CD4-positive, CD25-positive, alpha-beta regulatory T cell (primary cell): ENCODE data around the gene SNX8. TPM values are rescaled to one million over a fixed set of nuclear protein-coding genes. Genes with fewer than 3 reads are reported as not detected.

Source experiments
- ATAC-seq, 2 donors: fragments of 150-1000 bp; cut with Tn5 transposase; one replicate each; pipeline ENCODE4 v1.10.0; 2021; ENCODE audit warnings: low read depth in 2 of 2, moderate number of reproducible peaks in 2 of 2, moderate library complexity in 1 of 2
- DNase-seq, 3 donors: peaks; one replicate each; pipeline versions ENCODE4 v3.0.0 to v3.0.0-alpha.2; 2012 to 2022; ENCODE audit warnings: mixed read lengths in 1 of 3
- H3K27ac ChIP-seq: one replicate; pipeline ENCODE4 v1.7.0; 2013; ENCODE audit warnings: mild to moderate bottlenecking, low read length; ENCODE audit not compliant: insufficient read depth, poor library complexity, severe bottlenecking
- H3K27me3 ChIP-seq: one replicate; pipeline ENCODE4 v1.7.0; 2013; ENCODE audit warnings: low read length; ENCODE audit not compliant: control insufficient read depth, insufficient read depth
- H3K36me3 ChIP-seq: one replicate; pipeline ENCODE4 v1.7.0; 2013; ENCODE audit warnings: mild to moderate bottlenecking, low read length, moderate library complexity; ENCODE audit not compliant: control insufficient read depth, insufficient read depth
- H3K4me1 ChIP-seq: 2 replicates; pipeline ENCODE4 v1.7.0; 2013; ENCODE audit warnings: mild to moderate bottlenecking, low read length; ENCODE audit not compliant: insufficient read depth, control insufficient read depth, poor library complexity, severe bottlenecking
- H3K4me3 ChIP-seq: one replicate; pipeline ENCODE4 v1.7.0; 2013; ENCODE audit warnings: low read depth, mild to moderate bottlenecking, low read length, moderate library complexity
- H3K9me3 ChIP-seq, 2 experiments: 1 replicate in 1 of 2; 2 replicates in 1 of 2; pipeline ENCODE4 v1.7.0; 2013; ENCODE audit warnings: low read length in 2 of 2, mild to moderate bottlenecking in 1 of 2, moderate library complexity in 1 of 2; ENCODE audit not compliant: control insufficient read depth in 2 of 2
- H3K27ac Mint-ChIP-seq, 3 donors: one replicate each; pipeline ENCODE4 v1.8.0; 2020 to 2022; ENCODE audit warnings: mild to moderate bottlenecking in 3 of 3, mixed read lengths in 3 of 3, moderate library complexity in 2 of 3
- H3K27me3 Mint-ChIP-seq: one replicate; pipeline ENCODE4 v1.8.0; 2022; ENCODE audit warnings: mild to moderate bottlenecking, mixed read lengths
- H3K36me3 Mint-ChIP-seq: one replicate; pipeline ENCODE4 v1.8.0; 2020; ENCODE audit warnings: mixed read lengths
- H3K4me1 Mint-ChIP-seq, 4 donors: one replicate each; pipeline ENCODE4 v1.8.0; 2020 to 2022; ENCODE audit warnings: mixed read lengths in 4 of 4, mild to moderate bottlenecking in 1 of 4
- H3K4me3 Mint-ChIP-seq, 4 donors: one replicate each; pipeline ENCODE4 v1.8.0; 2020 to 2022; ENCODE audit warnings: mild to moderate bottlenecking in 4 of 4, mixed read lengths in 4 of 4, moderate library complexity in 3 of 4
- H3K9me3 Mint-ChIP-seq, 7 donors: one replicate each; pipeline ENCODE4 v1.8.0; 2020 to 2022; ENCODE audit warnings: mixed read lengths in 7 of 7, mild to moderate bottlenecking in 3 of 7, moderate library complexity in 2 of 7
- polyA plus RNA-seq, 4 donors: library from polyadenylated mRNA; unstranded; fragments of 300-500 nt; fragmentation: Illumina TruSeq; gene quantifications; one replicate each; pipeline ENCODE4 v1.2.3, GENCODE V29; 2021
- total RNA-seq: library from RNA; stranded (reverse); gene quantifications from one replicate; pipeline ENCODE4 v1.2.3, GENCODE V29; 2022

Gene SNX8
- total and polyA plus RNA-seq, 5 donors from 2014 or later: 5.7 to 14.5 (median 9.5) TPM

DNA sequence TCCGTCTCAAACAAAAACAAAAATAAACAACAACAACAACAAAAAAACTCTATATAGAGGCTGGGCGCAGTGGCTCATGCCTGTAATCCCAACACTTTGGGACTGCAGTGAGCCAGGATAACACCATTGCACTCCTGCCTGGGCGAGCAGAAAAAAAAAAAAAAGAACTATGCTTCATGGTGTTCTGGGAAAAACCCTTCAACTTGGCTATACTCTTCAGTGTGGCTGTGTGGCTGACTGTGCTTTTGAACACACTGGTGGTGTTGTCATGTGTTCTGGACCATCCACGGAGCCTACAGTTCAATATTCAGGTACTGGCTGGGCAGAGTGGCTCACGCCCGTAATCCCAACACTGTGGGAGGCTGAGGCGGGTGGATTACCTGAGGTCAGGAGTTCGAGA lies 26.5 kb downstream of the SNX8 start:
- Histone ChIP-seq H3K9me3 (no peaks in the 10 kb centered on the region), H3K4me1 (no peaks in the 10 kb centered on the region), H3K4me3 (no peak overlapping the region), H3K36me3 (no peaks in the 10 kb centered on the region), H3K27ac (no peak overlapping the region), H3K27me3 (no peaks in the 10 kb centered on the region)
- no peaks in the 10 kb centered on the region for H3K27me3 Mint-ChIP-seq
- peaks cover 5% of the 10 kb centered on the region for H3K36me3 Mint-ChIP-seq
- H3K9me3 Mint-ChIP-seq: no peaks in the 10 kb centered on the region
- ATAC-seq (no peak), DNase-seq (no peak)
- peaks cover 0 to 5% (median under 1%) of the 10 kb centered on the region in 4 donors for H3K4me1 Mint-ChIP-seq
- no peak overlapping the region for H3K27ac Mint-ChIP-seq
- H3K4me3 Mint-ChIP-seq: no peak overlapping the region

- H3K9me3 ChIP-seq: no peaks in the 10 kb centered on the region
- H3K27me3 Mint-ChIP-seq: no peaks in the 10 kb centered on the region
- peaks cover 0 to 4% (median 2%) of the 10 kb centered on the region in 4 donors for H3K4me1 Mint-ChIP-seq
Measured at GRCh38 chr7:2283074-2283473, 31.2 kb downstream of the SNX8 start.

GRCh38 chr7:2282185-2282751 lies 32.0 kb downstream of the SNX8 start:
- Mint-ChIP-seq H3K4me1 (peaks cover 0 to 4% (median 2%) of the 10 kb centered on the region in 4 donors), H3K27ac (no peak overlapping the region), H3K36me3 (peaks cover 1% of the 10 kb centered on the region), H3K27me3 (no peaks in the 10 kb centered on the region), H3K9me3 (no peaks in the 10 kb centered on the region), H3K4me3 (no peak overlapping the region)
- no peaks in the 10 kb centered on the region for H3K27me3 ChIP-seq
- H3K36me3 ChIP-seq: no peaks in the 10 kb centered on the region
- no peak overlapping the region for H3K4me3 ChIP-seq
- ATAC-seq (no peak), DNase-seq (no peak)
- H3K4me1 ChIP-seq: no peaks in the 10 kb centered on the region
- no peaks in the 10 kb centered on the region for H3K9me3 ChIP-seq
- no peak overlapping the region for H3K27ac ChIP-seq

More at GRCh38 chr7:2283074-2283473, 31.2 kb downstream of the SNX8 start:
- no peaks in the 10 kb centered on the region for H3K4me1 ChIP-seq
- ATAC-seq: no peak
- no peaks in the 10 kb centered on the region for H3K27me3 ChIP-seq
- no peak for DNase-seq
- no peaks in the 10 kb centered on the region for H3K36me3 ChIP-seq
- no peak overlapping the region for H3K27ac Mint-ChIP-seq
- H3K4me3 Mint-ChIP-seq: no peak overlapping the region
- no peak overlapping the region for H3K27ac ChIP-seq
- no peaks in the 10 kb centered on the region for H3K9me3 Mint-ChIP-seq
- no peak overlapping the region for H3K4me3 ChIP-seq
- no peaks in the 10 kb centered on the region for H3K36me3 Mint-ChIP-seq

GRCh38 chr7:2281541-2281940 lies 32.7 kb downstream of the SNX8 start:
- Histone ChIP-seq H3K27ac (no peak overlapping the region), H3K4me3 (no peak overlapping the region), H3K9me3 (no peaks in the 10 kb centered on the region), H3K36me3 (peaks cover 4% of the 10 kb centered on the region), H3K27me3 (no peaks in the 10 kb centered on the region), H3K4me1 (no peaks in the 10 kb centered on the region)
- no peak overlapping the region for H3K4me3 Mint-ChIP-seq
- DNase-seq: no peak
- H3K4me1 Mint-ChIP-seq: peaks cover 0 to 4% (median 2%) of the 10 kb centered on the region in 4 donors
- no peaks in the 10 kb centered on the region for H3K9me3 Mint-ChIP-seq
- no peaks in the 10 kb centered on the region for H3K27me3 Mint-ChIP-seq
- no peak overlapping the region for H3K27ac Mint-ChIP-seq
- no peak for ATAC-seq
- peaks cover 8% of the 10 kb centered on the region for H3K36me3 Mint-ChIP-seq

DNA sequence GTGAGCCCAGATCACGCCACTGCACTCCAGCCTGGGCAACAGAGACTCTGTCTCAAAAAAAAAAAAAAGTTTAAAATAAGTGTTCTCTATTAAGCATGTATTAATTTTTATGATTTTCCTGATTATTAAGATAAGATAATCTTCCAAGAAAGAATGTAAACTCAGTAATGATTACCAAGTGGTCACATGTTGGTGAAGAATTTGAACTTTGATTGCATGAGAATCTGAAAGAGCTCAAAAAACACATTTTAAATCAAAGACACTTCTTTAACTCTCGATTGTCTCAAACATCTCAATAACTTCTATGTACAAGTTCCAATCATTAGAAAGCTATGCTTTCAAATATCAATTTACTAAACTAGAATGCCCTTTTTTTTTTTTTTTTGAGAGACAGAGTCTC lies 33.8 kb downstream of the SNX8 start:
- Mint-ChIP-seq H3K4me3 (no peak overlapping the region), H3K4me1 (peaks cover 0 to 4% (median 2%) of the 10 kb centered on the region in 4 donors), H3K27ac (no peak overlapping the region), H3K9me3 (no peaks in the 10 kb centered on the region), H3K36me3 (peaks cover 8% of the 10 kb centered on the region), H3K27me3 (no peaks in the 10 kb centered on the region)
- no peaks in the 10 kb centered on the region for H3K9me3 ChIP-seq
- H3K4me1 ChIP-seq: no peaks in the 10 kb centered on the region
- H3K4me3 ChIP-seq: no peak overlapping the region
- H3K27me3 ChIP-seq: no peaks in the 10 kb centered on the region
- H3K27ac ChIP-seq: no peak overlapping the region
- DNase-seq (no peak), ATAC-seq (no peak)
- H3K36me3 ChIP-seq: peaks cover 4% of the 10 kb centered on the region

GRCh38 chr7:2279896-2280295 lies 34.3 kb downstream of the SNX8 start:
- Mint-ChIP-seq H3K27ac (no peak overlapping the region), H3K9me3 (no peaks in the 10 kb centered on the region), H3K36me3 (peaks cover 8% of the 10 kb centered on the region), H3K27me3 (no peaks in the 10 kb centered on the region), H3K4me1 (peaks cover 0 to 4% (median 2%) of the 10 kb centered on the region in 4 donors), H3K4me3 (no peak overlapping the region)
- ATAC-seq: no peak
- H3K4me3 ChIP-seq: no peak overlapping the region
- H3K4me1 ChIP-seq: no peaks in the 10 kb centered on the region
- no peak overlapping the region for H3K27ac ChIP-seq
- DNase-seq: no peak
- no peaks in the 10 kb centered on the region for H3K9me3 ChIP-seq
- no peaks in the 10 kb centered on the region for H3K27me3 ChIP-seq
- H3K36me3 ChIP-seq: peaks cover 4% of the 10 kb centered on the region

- DNase-seq (no peak), ATAC-seq (no peak)
- H3K27ac ChIP-seq: no peak overlapping the region
- no peaks in the 10 kb centered on the region for H3K27me3 Mint-ChIP-seq
- H3K4me3 Mint-ChIP-seq: no peak overlapping the region
- peaks cover 4% of the 10 kb centered on the region for H3K36me3 ChIP-seq
- no peaks in the 10 kb centered on the region for H3K27me3 ChIP-seq
- H3K9me3 Mint-ChIP-seq: no peaks in the 10 kb centered on the region
- peaks cover 8% of the 10 kb centered on the region for H3K36me3 Mint-ChIP-seq
- H3K9me3 ChIP-seq: no peaks in the 10 kb centered on the region
- no peak overlapping the region for H3K4me3 ChIP-seq
- H3K4me1 ChIP-seq: no peaks in the 10 kb centered on the region
- peaks cover 0 to 4% (median 2%) of the 10 kb centered on the region in 4 donors for H3K4me1 Mint-ChIP-seq
- H3K27ac Mint-ChIP-seq: no peak overlapping the region
Measured at GRCh38 chr7:2278026-2278425, 36.2 kb downstream of the SNX8 start.

DNA sequence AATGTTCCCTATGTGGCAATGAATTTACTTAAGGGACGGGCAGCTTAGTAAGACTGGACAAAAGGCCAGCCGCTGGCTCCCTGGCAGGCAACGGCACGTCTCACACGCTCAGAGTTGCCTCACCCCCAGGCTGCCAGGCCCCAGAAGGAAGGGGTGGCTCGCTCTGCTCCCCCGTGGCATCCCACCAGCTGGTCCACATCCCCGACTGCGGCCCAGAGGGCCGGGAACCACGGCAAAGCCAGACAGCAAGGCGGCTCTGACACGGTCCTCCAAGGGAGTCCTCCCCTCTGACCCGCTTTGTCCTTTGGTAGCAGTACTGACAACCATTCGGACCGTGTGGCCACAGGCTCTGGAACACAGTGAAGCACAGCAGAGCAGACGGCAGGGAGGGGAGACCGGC lies 38.1 kb downstream of the SNX8 start:
- H3K27me3 ChIP-seq: no peaks in the 10 kb centered on the region
- no peak overlapping the region for H3K27ac ChIP-seq
- no peak for DNase-seq
- Mint-ChIP-seq H3K9me3 (no peaks in the 10 kb centered on the region), H3K27ac (no peak overlapping the region), H3K4me1 (peaks cover 0 to 4% (median under 1%) of the 10 kb centered on the region in 4 donors), H3K4me3 (no peak overlapping the region), H3K27me3 (no peaks in the 10 kb centered on the region), H3K36me3 (peaks cover 13% of the 10 kb centered on the region)
- ATAC-seq: no peak
- H3K36me3 ChIP-seq: peaks cover 4% of the 10 kb centered on the region
- H3K9me3 ChIP-seq: no peaks in the 10 kb centered on the region
- H3K4me1 ChIP-seq: no peaks in the 10 kb centered on the region
- H3K4me3 ChIP-seq: no peak overlapping the region
